22Rv1 (cell line): ENCODE data around the gene TLE1.

Experiments
- H3K27ac ChIP-seq: fragments of 450-650 bp; 2 replicates; pipeline ENCODE4 v1.5.1; 2017
- ZFX ChIP-seq: fragments of 450-650 bp; IDR thresholded peaks from 2 replicates; pipeline ENCODE4 v1.6.1; 2017; ENCODE audit warnings: antibody characterized with exemption, borderline replicate concordance
- TF ChIP-seq, protein P1 (sequence below): fragments of 450-650 bp; IDR thresholded peaks from 2 replicates; pipeline ENCODE4 v1.5.1; 2017; ENCODE audit warnings: mild to moderate bottlenecking

The TLE1 gene

DNA sequence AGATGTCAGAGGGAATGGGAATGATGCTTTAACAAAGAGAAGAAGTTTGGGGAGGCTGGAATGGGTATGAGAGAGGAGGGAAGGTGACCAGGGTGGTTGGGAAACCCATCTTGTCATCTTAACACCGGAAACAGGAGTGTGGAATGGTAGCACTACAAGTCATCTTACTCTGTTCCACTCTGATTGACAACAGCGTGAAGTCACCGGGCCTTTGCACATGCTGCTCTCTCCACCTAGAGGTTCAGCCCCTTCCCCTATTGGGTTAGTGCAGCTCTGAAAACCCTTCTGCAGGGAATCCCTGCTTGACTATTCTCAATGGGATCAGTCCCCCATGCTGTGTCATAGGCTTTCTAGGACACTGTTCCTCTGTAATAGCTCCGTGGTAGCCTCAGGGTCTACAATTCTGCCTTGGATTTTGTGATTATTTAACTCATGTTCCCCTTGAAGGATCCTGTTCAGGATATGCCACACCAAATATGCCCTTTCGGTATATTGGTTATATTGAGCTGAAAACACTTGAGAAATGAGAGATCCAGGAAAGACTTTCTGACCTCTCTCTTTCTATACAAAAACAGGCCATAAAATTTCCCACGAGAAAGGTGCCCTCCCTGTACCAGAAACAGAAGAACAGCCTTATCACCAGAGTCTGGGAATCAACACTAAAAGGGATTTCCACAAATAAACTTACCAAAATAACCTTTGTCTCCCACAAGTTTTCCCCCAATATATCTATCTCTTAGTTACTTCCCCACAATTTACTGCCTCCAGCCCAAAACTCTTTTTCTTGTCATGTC lies 86.3 kb downstream of the TLE1 start:
- H3K27ac ChIP-seq = no peak overlapping the region
- TF ChIP-seq ZFX = no peak
- TF ChIP-seq, protein P1, sequence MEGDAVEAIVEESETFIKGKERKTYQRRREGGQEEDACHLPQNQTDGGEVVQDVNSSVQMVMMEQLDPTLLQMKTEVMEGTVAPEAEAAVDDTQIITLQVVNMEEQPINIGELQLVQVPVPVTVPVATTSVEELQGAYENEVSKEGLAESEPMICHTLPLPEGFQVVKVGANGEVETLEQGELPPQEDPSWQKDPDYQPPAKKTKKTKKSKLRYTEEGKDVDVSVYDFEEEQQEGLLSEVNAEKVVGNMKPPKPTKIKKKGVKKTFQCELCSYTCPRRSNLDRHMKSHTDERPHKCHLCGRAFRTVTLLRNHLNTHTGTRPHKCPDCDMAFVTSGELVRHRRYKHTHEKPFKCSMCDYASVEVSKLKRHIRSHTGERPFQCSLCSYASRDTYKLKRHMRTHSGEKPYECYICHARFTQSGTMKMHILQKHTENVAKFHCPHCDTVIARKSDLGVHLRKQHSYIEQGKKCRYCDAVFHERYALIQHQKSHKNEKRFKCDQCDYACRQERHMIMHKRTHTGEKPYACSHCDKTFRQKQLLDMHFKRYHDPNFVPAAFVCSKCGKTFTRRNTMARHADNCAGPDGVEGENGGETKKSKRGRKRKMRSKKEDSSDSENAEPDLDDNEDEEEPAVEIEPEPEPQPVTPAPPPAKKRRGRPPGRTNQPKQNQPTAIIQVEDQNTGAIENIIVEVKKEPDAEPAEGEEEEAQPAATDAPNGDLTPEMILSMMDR = no peak

DNA sequence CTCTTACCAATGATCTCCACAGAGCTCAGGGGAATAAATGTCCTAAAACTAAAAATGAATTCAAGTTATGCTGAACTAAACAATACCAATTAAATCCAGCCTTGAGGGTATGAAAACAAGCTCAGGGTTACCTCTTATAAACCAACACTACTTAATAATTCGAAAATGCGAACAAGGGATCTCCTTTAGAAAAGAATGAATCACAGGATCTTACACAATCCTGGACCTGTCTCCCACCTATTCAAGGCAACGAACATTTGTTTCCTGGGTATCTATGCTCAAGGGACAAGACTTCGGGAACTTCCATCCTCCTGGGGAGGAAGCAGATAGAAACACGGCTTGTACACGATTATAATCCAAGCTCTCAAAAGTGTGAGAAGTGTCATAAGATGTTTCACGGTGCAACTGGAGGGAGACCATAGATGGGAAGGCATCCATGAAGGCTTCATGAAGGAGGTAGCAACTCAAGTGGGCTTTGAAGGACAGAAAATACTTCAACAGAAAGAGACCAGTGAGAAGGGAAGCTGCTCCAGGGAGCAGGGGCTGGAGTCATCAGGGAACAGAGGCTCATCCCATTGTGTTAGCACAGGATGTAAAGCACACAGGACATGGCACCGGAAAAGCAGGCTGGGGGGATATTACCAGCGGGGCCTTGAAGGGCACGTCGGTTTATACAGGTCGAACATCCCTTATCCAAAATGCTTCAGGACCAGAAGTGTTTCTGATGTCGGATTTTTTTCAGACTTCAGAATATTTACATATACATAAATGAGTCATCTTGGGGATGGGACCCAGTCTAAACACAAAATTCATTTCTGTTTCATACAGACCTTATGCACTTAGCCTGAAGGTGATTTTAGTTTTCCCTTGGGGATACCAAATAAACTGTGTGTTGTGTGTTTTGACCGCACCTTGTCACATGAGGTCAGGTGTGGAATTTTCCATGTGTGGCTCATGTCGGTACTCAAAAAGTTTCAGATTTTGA lies 87.4 kb downstream of the TLE1 start:
- no peak overlapping the region for H3K27ac ChIP-seq
- TF ChIP-seq, protein P1 = no peak
- TF ChIP-seq ZFX = no peak

DNA sequence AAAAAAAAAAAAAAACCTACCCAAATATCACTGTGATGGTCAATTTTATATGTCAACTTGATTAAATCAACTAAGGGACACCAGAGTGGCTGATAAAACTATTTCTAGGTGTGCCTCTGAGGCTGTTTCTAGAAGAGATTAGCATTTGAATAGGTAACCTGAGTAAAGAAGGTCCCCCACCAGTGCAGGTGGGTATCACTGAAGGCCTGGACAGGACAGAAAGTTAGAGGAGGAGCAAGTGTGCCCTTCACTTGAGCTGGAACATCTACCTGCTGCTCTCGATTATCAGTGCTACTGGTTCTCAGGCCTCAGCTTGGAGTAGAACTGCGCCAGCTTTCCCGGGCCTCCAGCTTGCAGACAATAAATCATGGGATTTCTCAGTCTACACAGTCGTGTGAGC lies 88.7 kb downstream of the TLE1 start:
- no peak overlapping the region for H3K27ac ChIP-seq
- TF ChIP-seq, protein P1 = no peak
- no peak for TF ChIP-seq ZFX

DNA sequence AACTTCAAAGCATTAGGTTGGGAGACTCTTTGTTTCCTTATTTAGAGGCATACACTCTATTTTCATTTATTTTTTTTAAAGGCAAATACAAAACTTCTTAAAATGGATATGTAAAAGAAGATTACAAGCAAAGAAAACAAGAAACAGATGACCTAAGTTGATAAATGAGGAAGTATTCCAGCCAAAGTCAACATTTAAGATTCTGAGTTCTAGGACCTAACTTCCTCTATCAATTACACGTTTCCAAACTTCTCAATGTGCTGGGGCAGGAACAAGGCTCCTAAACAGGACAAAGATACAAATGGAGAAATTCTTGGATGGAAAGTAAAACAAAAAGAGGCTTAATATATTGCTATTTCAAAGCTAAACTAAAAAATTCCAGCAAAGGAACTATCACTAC lies 89.5 kb downstream of the TLE1 start:
- H3K27ac ChIP-seq = no peak overlapping the region
- no peak for TF ChIP-seq ZFX
- TF ChIP-seq, protein P1 = no peak

DNA sequence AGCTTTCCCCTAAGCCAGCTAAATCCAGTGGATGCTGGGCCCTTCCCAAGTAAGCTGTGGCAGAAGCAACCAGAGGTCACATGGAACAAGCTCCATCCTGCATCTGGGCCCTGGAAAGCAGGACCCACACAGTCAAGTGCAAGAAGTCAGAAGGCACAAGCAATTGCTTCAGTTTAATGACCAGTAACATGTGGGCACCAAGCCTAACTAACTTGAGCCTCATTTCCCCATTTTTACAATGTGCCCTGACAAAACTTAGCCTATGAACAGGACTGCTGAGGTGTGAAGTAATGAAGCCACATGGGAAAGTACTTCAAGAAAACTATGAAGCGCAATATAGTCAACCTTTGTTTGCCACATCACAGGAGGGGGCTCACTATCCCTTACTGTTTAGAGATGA lies 90.5 kb downstream of the TLE1 start:
- no peak overlapping the region for H3K27ac ChIP-seq
- TF ChIP-seq, protein P1 = no peak
- TF ChIP-seq ZFX = no peak

DNA sequence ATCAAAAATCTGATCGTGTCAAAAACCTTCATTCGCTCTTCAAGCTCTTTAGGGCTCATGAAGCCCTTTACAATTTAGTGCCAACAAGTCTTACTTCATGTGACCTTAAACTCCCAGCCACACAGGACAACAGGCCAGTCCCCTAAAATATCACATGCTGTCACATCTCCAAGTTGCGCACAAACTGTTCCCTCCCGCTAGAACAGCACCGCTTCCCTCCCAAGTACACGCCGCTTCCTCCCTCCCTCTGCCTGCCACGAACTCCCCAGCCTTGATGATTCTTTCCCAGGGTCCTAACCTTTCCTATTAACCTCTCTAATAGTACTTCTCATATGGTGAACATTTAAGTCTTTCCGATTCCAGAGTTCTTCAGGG lies 91.2 kb downstream of the TLE1 start:
- no peak overlapping the region for H3K27ac ChIP-seq
- TF ChIP-seq, protein P1 = no peak
- no peak for TF ChIP-seq ZFX
